GM23338 (cell line): ENCODE measurements around the gene CPLX4. TPM values are rescaled to one million over a fixed set of nuclear protein-coding genes. Genes with fewer than 3 reads are reported as not detected.

Experiments used
- ATAC-seq: fragments of 200-7000 bp; cut with Tn5 transposase; 3 replicates; pipeline ENCODE4 v1.9.1; 2020
- DNase-seq: peaks from one replicate; pipeline ENCODE4 v3.0.0-alpha.2; 2015; ENCODE audit warnings: low spot score
- H2AFZ ChIP-seq: fragments of 200-600 bp; sonication (generic); 2 replicates; pipeline ENCODE4 v1.8.0; 2016; ENCODE audit warnings: antibody characterized with exemption, mild to moderate bottlenecking, moderate library complexity
- H3F3A ChIP-seq: fragments of 200-600 bp; sonication (generic); replicated peaks from 2 replicates; pipeline ENCODE4 v1.8.0; 2017; ENCODE audit warnings: antibody characterized with exemption, mixed run types, low read depth
- H3K27ac ChIP-seq: fragments of 200-600 bp; sonication (generic); 2 replicates; pipeline ENCODE4 v1.6.1; 2016; ENCODE audit warnings: low read depth
- H3K27me3 ChIP-seq: fragments of 200-600 bp; sonication (generic); 2 replicates; pipeline ENCODE4 v1.8.0; 2016; ENCODE audit warnings: mild to moderate bottlenecking, mixed run types, moderate library complexity; ENCODE audit not compliant: insufficient read depth
- H3K36me3 ChIP-seq: fragments of 200-600 bp; sonication (generic); 2 replicates; pipeline ENCODE4 v1.8.0; 2016; ENCODE audit warnings: mild to moderate bottlenecking; ENCODE audit not compliant: insufficient read depth
- H3K4me1 ChIP-seq: fragments of 200-600 bp; sonication (generic); 2 replicates; pipeline ENCODE4 v1.8.0; 2016; ENCODE audit warnings: mild to moderate bottlenecking, moderate library complexity; ENCODE audit not compliant: insufficient read depth
- H3K4me2 ChIP-seq: fragments of 200-600 bp; sonication (generic); 2 replicates; pipeline ENCODE4 v1.7.1; 2017; ENCODE audit warnings: mixed run types
- H3K4me3 ChIP-seq: fragments of 200-600 bp; sonication (generic); 2 replicates; pipeline ENCODE4 v1.6.1; 2016; ENCODE audit warnings: mixed run types
- H3K79me2 ChIP-seq: fragments of 200-600 bp; sonication (generic); replicated peaks from 2 replicates; pipeline ENCODE4 v1.8.0; 2017; ENCODE audit warnings: mild to moderate bottlenecking; ENCODE audit not compliant: insufficient read depth
- H3K9me2 ChIP-seq: fragments of 200-600 bp; sonication (generic); 2 replicates; pipeline ENCODE4 v1.8.0; 2017; ENCODE audit not compliant: insufficient read depth
- H4K20me1 ChIP-seq: fragments of 200-600 bp; sonication (generic); replicated peaks from 2 replicates; pipeline ENCODE4 v1.8.0; 2017; ENCODE audit warnings: mild to moderate bottlenecking; ENCODE audit not compliant: insufficient read depth
- H3K27ac Mint-ChIP-seq: 2 replicates; pipeline ENCODE4 v1.8.0; 2020; ENCODE audit warnings: inconsistent platforms, mild to moderate bottlenecking, moderate library complexity, mixed read lengths
- H3K27me3 Mint-ChIP-seq: 3 replicates; pipeline ENCODE4 v1.8.0; 2022; ENCODE audit warnings: low read depth, mild to moderate bottlenecking, moderate library complexity, mixed read lengths, inconsistent platforms; ENCODE audit not compliant: insufficient read depth, poor library complexity
- H3K36me3 Mint-ChIP-seq: 3 replicates; pipeline ENCODE4 v1.8.0; 2021; ENCODE audit warnings: low read depth, mild to moderate bottlenecking, inconsistent platforms, moderate library complexity, mixed read lengths
- H3K4me1 Mint-ChIP-seq: 3 replicates; pipeline ENCODE4 v1.8.0; 2020; ENCODE audit warnings: mild to moderate bottlenecking, inconsistent platforms, mixed read lengths
- H3K4me3 Mint-ChIP-seq: 3 replicates; pipeline ENCODE4 v1.8.0; 2021; ENCODE audit warnings: moderate library complexity, mild to moderate bottlenecking, inconsistent platforms, mixed read lengths
- H3K9me3 Mint-ChIP-seq: 3 replicates; pipeline ENCODE4 v1.8.0; 2020; ENCODE audit warnings: moderate library complexity, mild to moderate bottlenecking, inconsistent platforms, mixed read lengths
- CREB1 ChIP-seq: fragments of 250-450 bp; sonication (Bioruptor Pico); IDR thresholded peaks from 2 replicates; pipeline ENCODE4 v1.5.0; 2020; ENCODE audit warnings: low read depth, mild to moderate bottlenecking, moderate library complexity
- EZH2 ChIP-seq: fragments of 200-600 bp; sonication (generic); IDR thresholded peaks from one replicate; pipeline ENCODE4 v1.8.0; 2017; ENCODE audit warnings: antibody characterized with exemption, mild to moderate bottlenecking, low read depth; ENCODE audit not compliant: unreplicated experiment
- JUNB ChIP-seq: IDR thresholded peaks from one replicate; pipeline ENCODE4 v1.6.1; 2016; ENCODE audit warnings: antibody characterized with exemption; ENCODE audit not compliant: unreplicated experiment
- REST ChIP-seq: IDR thresholded peaks from one replicate; pipeline ENCODE4 v1.6.1; 2018; ENCODE audit warnings: antibody characterized with exemption; ENCODE audit not compliant: unreplicated experiment
- polyA plus RNA-seq: library from polyadenylated mRNA; unstranded; fragments of >200 nt; fragmentation: Nextera tagmentation; extraction: Ambion mirVana; gene quantifications from 2 replicates; pipeline ENCODE4 v1.2.1, GENCODE V29; 2016
- total RNA-seq: library from RNA; depleted of rRNA; stranded (reverse); fragments of >200 nt; shearing (Covaris generic); gene quantifications from 2 replicates; pipeline ENCODE4 v1.2.3, GENCODE V29; 2014
- TF ChIP-seq, protein P1 (sequence below): fragments of 250-450 bp; sonication (Bioruptor Pico); IDR thresholded peaks from 2 replicates; pipeline ENCODE4 v1.5.0; 2020; ENCODE audit warnings: mild to moderate bottlenecking, moderate library complexity

Gene CPLX4
- total and polyA plus RNA-seq, 2 experiments from 2014 or later = not detected

DNA sequence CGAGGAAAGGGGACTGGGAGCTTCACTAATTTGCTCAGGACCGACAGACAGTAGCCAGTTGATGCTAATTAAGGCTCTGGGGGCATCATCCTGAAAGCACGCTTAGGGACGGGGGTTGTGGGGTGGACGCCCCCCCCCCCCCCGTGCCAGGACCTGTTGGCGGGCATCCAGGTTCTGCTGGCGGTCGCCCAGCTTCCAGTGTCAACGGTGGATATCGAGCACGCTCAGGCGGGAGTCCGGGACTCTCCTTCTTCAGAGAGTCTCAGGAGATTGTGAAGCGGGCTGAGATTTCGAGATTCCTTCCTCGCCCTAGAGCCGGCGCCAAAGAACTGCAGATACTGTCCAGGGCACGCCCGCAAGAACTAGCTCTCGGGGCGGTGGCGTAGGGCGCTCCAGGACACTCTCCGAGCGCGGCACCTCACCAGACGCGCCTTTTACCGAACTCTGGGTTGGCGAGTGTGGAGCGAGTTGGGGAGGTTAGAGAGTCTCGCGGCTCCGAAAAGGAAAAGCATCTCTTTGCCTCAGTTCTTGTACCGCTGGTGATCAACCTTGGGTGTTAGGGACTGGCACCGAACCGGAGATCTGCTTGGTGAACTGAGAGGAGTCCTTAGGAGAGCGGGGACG is 50.8 kb downstream of the CPLX4 start:
- H3K4me2 ChIP-seq = peak overlapping the region; percentile 88

DNA sequence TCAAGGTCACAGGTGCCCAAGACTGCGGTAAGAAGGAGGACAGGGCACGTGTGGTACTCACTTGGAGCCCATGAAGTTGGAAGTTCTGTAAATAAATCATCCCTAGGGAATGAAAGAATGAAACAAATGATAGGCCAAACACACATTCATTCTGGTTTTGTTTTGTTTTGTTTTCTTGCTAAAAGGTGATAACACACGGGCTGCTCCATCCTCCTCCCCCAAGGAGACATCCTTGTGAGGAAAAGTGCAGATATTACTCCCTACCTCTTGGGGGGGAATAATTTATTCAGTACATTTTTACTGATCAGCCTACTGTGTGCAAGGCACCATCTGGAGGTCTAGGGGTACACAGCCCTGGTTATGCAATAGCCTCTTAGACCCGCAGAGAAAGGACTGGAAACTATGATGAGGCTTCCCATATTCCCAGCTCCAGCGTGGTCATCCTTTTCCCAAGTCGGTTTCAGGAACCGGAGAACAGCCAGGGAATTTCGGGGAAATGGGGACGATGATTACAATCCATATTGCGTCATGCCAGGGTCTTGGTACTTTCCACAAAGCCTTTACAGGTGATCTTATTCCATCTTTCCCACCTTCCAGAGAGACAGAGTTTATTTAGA is 51.5 kb downstream of the CPLX4 start:
- Histone ChIP-seq H4K20me1 (peaks cover 21% of the 10 kb centered on the region), H3K4me2 (peak overlapping the region; percentile 88), H3K4me1 (peaks cover 61% of the 10 kb centered on the region), H3F3A (peaks cover 23% of the 10 kb centered on the region), H3K79me2 (no peaks in the 10 kb centered on the region), H2AFZ (peak overlapping the region; percentile 91; the same call in 1 of the 2 replicates), H3K36me3 (no peaks in the 10 kb centered on the region; the same call in 1 of the 2 replicates), H3K4me3 (peak overlapping the region; percentile 69), H3K9me2 (no peaks in the 10 kb centered on the region), H3K27ac (no peak overlapping the region), H3K27me3 (peaks cover 99% of the 10 kb centered on the region)
- ATAC-seq (no peak), DNase-seq (peak; percentile 5)
- TF ChIP-seq REST (no peak), EZH2 (peak; percentile 62), JUNB (no peak), CREB1 (CRISPR knock-in tag) (no peak)
- TF ChIP-seq, protein P1, sequence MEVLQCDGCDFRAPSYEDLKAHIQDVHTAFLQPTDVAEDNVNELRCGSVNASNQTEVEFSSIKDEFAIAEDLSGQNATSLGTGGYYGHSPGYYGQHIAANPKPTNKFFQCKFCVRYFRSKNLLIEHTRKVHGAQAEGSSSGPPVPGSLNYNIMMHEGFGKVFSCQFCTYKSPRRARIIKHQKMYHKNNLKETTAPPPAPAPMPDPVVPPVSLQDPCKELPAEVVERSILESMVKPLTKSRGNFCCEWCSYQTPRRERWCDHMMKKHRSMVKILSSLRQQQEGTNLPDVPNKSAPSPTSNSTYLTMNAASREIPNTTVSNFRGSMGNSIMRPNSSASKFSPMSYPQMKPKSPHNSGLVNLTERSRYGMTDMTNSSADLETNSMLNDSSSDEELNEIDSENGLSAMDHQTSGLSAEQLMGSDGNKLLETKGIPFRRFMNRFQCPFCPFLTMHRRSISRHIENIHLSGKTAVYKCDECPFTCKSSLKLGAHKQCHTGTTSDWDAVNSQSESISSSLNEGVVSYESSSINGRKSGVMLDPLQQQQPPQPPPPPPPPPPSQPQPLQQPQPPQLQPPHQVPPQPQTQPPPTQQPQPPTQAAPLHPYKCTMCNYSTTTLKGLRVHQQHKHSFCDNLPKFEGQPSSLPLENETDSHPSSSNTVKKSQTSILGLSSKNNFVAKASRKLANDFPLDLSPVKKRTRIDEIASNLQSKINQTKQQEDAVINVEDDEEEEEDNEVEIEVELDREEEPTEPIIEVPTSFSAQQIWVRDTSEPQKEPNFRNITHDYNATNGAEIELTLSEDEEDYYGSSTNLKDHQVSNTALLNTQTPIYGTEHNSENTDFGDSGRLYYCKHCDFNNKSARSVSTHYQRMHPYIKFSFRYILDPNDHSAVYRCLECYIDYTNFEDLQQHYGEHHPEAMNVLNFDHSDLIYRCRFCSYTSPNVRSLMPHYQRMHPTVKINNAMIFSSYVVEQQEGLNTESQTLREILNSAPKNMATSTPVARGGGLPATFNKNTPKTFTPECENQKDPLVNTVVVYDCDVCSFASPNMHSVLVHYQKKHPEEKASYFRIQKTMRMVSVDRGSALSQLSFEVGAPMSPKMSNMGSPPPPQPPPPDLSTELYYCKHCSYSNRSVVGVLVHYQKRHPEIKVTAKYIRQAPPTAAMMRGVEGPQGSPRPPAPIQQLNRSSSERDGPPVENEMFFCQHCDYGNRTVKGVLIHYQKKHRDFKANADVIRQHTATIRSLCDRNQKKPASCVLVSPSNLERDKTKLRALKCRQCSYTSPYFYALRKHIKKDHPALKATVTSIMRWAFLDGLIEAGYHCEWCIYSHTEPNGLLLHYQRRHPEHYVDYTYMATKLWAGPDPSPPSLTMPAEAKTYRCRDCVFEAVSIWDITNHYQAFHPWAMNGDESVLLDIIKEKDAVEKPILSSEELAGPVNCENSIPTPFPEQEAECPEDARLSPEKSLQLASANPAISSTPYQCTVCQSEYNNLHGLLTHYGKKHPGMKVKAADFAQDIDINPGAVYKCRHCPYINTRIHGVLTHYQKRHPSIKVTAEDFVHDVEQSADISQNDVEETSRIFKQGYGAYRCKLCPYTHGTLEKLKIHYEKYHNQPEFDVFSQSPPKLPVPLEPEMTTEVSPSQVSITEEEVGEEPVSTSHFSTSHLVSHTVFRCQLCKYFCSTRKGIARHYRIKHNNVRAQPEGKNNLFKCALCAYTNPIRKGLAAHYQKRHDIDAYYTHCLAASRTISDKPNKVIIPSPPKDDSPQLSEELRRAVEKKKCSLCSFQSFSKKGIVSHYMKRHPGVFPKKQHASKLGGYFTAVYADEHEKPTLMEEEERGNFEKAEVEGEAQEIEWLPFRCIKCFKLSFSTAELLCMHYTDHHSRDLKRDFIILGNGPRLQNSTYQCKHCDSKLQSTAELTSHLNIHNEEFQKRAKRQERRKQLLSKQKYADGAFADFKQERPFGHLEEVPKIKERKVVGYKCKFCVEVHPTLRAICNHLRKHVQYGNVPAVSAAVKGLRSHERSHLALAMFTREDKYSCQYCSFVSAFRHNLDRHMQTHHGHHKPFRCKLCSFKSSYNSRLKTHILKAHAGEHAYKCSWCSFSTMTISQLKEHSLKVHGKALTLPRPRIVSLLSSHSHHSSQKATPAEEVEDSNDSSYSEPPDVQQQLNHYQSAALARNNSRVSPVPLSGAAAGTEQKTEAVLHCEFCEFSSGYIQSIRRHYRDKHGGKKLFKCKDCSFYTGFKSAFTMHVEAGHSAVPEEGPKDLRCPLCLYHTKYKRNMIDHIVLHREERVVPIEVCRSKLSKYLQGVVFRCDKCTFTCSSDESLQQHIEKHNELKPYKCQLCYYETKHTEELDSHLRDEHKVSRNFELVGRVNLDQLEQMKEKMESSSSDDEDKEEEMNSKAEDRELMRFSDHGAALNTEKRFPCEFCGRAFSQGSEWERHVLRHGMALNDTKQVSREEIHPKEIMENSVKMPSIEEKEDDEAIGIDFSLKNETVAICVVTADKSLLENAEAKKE (CRISPR knock-in tag) = no peak
- no peaks in the 10 kb centered on the region; the same call in 2 of the 3 replicates for H3K36me3 Mint-ChIP-seq
- peak overlapping the region; percentile 64 for H3K4me3 Mint-ChIP-seq
- peaks cover 9% of the 10 kb centered on the region; the same call in 2 of the 3 replicates for H3K9me3 Mint-ChIP-seq
- peaks cover 97% of the 10 kb centered on the region for H3K27me3 Mint-ChIP-seq
- H3K27ac Mint-ChIP-seq = no peak overlapping the region
- peaks cover 40% of the 10 kb centered on the region for H3K4me1 Mint-ChIP-seq

More for the DNA sequence above, 50.8 kb downstream of the CPLX4 start:
- Histone ChIP-seq H3K27me3 (peaks cover 99% of the 10 kb centered on the region), H3K4me1 (peaks cover 66% of the 10 kb centered on the region), H3K4me3 (peak overlapping the region; percentile 69), H3F3A (peaks cover 25% of the 10 kb centered on the region), H3K27ac (no peak overlapping the region), H3K36me3 (no peaks in the 10 kb centered on the region; the same call in 1 of the 2 replicates), H2AFZ (peak overlapping the region; percentile 91), H3K9me2 (no peaks in the 10 kb centered on the region), H3K79me2 (no peaks in the 10 kb centered on the region), H4K20me1 (peaks cover 23% of the 10 kb centered on the region)
- DNase-seq (peak; percentile 75), ATAC-seq (peak; percentile 8)
- peak overlapping the region; percentile 64 for H3K4me3 Mint-ChIP-seq
- TF ChIP-seq EZH2 (peak; percentile 98), CREB1 (CRISPR knock-in tag) (no peak)
- peaks cover 96% of the 10 kb centered on the region for H3K27me3 Mint-ChIP-seq
- H3K9me3 Mint-ChIP-seq = peaks cover 3% of the 10 kb centered on the region; the same call in 2 of the 3 replicates
- H3K27ac Mint-ChIP-seq = no peak overlapping the region
- H3K36me3 Mint-ChIP-seq = no peaks in the 10 kb centered on the region; the same call in 2 of the 3 replicates
- peaks cover 41% of the 10 kb centered on the region for H3K4me1 Mint-ChIP-seq
